Thyroid gland (tissue), 4 donors: ENCODE data around the gene RPH3AL. TPM values are rescaled to one million over a fixed set of nuclear protein-coding genes. Genes with fewer than 3 reads are reported as not detected.

ENCODE experiments used
- DNase-seq, 2 donors: peaks; one replicate each; pipeline ENCODE4 v3.0.0-alpha.2; 2019
- H3K27ac ChIP-seq, 3 donors: fragments of 200-600 bp; sonication (generic); 1 replicate in 2 of 3; 2 replicates in 1 of 3; pipeline ENCODE4 v1.5.1; 2016 to 2019; ENCODE audit warnings: mild to moderate bottlenecking in 1 of 3, moderate library complexity in 1 of 3
- H3K27me3 ChIP-seq: fragments of 200-600 bp; sonication (generic); one replicate; pipeline ENCODE4 v1.5.1; 2019
- H3K36me3 ChIP-seq, 2 donors: fragments of 200-600 bp; sonication (generic); one replicate each; pipeline ENCODE4 v1.5.1; 2016 to 2019
- H3K4me1 ChIP-seq, 2 donors: fragments of 200-600 bp; sonication (generic); one replicate each; pipeline ENCODE4 v1.5.1; 2017 to 2019
- H3K4me3 ChIP-seq, 3 donors: fragments of 200-600 bp; sonication (generic); replicated peaks in 1 of 3; 1 replicate in 2 of 3; 2 replicates in 1 of 3; pipeline ENCODE4 v1.5.1; 2016; ENCODE audit warnings: mild to moderate bottlenecking in 1 of 3
- H3K9me3 ChIP-seq: fragments of 200-600 bp; sonication (generic); one replicate; pipeline ENCODE4 v1.5.1; 2017
- POLR2A ChIP-seq, 2 donors: fragments of 450-650 bp; IDR thresholded peaks; one replicate each; pipeline ENCODE4 v1.6.1; 2017; ENCODE audit warnings: antibody characterized with exemption in 2 of 2, mild to moderate bottlenecking in 2 of 2, moderate library complexity in 1 of 2
- WGBS, 2 donors: methylation state at CpG; one replicate each; pipeline ENCODE4 v1.1.5; 2017; 5-methylcytosine and 5-hydroxymethylcytosine counted together
- intact Hi-C: fragments of 100-400 bp; cut with DNase I; formaldehyde crosslinking; loops from one replicate; pipeline ENCODE4 v1.15.1; 2023
- total RNA-seq, 4 donors: library from RNA; depleted of rRNA; stranded (reverse); fragments of >200 nt; gene quantifications; one replicate each; pipeline ENCODE4 v1.2.3, GENCODE V29; 2016
- TF ChIP-seq, protein P1 (sequence below), 6 experiments: fragments of 200-600 bp in 3 of 6; fragments of 450-650 bp in 3 of 6; sonication (generic) in 3 of 6; IDR thresholded peaks; one replicate each; pipeline ENCODE4 v1.5.1; 2016 to 2019; ENCODE audit warnings: antibody characterized with exemption in 6 of 6, mild to moderate bottlenecking in 2 of 6, inconsistent platforms in 1 of 6, moderate library complexity in 1 of 6

The RPH3AL gene
- total RNA-seq, 4 donors from 2014 or later: 19.1 to 47.7 (median 42.5) TPM

DNA sequence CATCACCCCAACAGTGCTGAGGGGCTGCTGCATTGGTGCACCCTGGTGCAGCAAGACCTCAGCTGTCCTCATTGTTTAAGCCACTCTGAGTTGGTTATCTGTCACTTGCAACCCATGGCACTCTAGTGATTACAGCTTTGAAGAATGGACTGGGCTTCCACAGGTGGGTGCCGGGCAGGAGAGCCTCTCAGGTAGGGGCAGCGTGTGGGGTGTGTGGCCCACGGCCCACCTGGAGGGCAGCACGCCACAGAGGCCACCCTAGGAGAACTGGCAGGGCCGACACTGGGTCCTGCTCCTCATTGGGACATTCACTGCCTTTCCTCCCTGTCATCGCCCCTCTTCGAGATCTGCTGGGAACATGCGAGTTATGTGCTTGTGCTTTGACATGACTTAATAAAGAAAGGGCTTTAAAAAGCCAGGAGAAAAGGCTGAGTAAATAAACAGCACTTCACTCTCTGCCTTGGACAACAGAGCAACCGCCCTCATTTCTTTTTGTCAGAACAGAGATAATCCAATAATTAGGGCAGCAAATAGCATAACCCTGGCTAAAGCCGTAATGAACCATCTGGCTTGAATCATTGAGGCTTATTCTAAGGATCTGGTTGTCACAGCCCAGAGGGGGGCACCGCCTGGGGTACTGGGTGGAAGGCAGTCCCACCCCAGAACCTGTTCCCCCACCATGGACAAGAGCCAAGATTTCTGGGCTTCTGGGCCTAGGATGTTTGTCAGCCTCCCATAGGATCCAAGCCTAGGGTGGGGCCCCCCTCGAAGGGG lies 174.1 kb downstream of the RPH3AL start:
- Histone ChIP-seq H3K4me1 (peaks cover 0 to 14% of the 10 kb centered on the region in 2 donors), H3K4me3 (no peak overlapping the region), H3K27ac (no peak overlapping the region), H3K27me3 (peaks cover 6% of the 10 kb centered on the region), H3K36me3 (no peaks in the 10 kb centered on the region), H3K9me3 (no peaks in the 10 kb centered on the region)
- WGBS, 2 donors: 77 to 83% methylated on average over 11 of the region's 12 CpGs
- TF ChIP-seq, protein P1, sequence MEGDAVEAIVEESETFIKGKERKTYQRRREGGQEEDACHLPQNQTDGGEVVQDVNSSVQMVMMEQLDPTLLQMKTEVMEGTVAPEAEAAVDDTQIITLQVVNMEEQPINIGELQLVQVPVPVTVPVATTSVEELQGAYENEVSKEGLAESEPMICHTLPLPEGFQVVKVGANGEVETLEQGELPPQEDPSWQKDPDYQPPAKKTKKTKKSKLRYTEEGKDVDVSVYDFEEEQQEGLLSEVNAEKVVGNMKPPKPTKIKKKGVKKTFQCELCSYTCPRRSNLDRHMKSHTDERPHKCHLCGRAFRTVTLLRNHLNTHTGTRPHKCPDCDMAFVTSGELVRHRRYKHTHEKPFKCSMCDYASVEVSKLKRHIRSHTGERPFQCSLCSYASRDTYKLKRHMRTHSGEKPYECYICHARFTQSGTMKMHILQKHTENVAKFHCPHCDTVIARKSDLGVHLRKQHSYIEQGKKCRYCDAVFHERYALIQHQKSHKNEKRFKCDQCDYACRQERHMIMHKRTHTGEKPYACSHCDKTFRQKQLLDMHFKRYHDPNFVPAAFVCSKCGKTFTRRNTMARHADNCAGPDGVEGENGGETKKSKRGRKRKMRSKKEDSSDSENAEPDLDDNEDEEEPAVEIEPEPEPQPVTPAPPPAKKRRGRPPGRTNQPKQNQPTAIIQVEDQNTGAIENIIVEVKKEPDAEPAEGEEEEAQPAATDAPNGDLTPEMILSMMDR (IDR thresholded peaks at IDR 0.05): no peak
- no peak for TF ChIP-seq POLR2A (IDR thresholded peaks at IDR 0.05)
- intact Hi-C loops: no loop called here
- DNase-seq: no peak

DNA sequence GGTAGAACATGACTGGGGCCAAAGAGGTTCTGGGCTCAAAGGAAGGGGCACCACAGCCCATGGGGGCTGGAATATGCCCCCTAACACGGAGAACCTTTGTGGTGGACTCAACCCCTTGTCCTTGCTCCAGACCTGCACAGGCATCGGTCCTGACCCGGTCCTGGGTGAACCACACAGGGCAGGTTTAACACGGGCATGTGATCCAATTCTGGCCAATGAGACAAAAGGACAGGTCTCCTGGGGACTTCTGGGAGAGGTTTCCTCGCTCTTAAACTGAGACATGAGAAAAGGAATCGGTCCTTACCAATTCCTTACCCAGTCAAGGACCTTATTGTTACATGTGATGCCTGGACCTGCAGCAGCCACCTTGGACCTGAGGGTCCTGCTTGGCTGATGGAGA lies 174.8 kb downstream of the RPH3AL start:
- H3K27me3 ChIP-seq: peaks cover 6% of the 10 kb centered on the region
- no peak for TF ChIP-seq POLR2A (IDR thresholded peaks at IDR 0.05)
- TF ChIP-seq, protein P1 (IDR thresholded peaks at IDR 0.05): no peak
- intact Hi-C loops: no loop called here
- DNase-seq: no peak
- H3K36me3 ChIP-seq: no peaks in the 10 kb centered on the region
- 89 to 90% methylated on average over 3 to 6 of the region's 6 CpGs for WGBS, 2 donors
- H3K4me1 ChIP-seq: peaks cover 0 to 14% of the 10 kb centered on the region in 2 donors
- H3K4me3 ChIP-seq: no peak overlapping the region
- H3K9me3 ChIP-seq: no peaks in the 10 kb centered on the region
- no peak overlapping the region for H3K27ac ChIP-seq

DNA sequence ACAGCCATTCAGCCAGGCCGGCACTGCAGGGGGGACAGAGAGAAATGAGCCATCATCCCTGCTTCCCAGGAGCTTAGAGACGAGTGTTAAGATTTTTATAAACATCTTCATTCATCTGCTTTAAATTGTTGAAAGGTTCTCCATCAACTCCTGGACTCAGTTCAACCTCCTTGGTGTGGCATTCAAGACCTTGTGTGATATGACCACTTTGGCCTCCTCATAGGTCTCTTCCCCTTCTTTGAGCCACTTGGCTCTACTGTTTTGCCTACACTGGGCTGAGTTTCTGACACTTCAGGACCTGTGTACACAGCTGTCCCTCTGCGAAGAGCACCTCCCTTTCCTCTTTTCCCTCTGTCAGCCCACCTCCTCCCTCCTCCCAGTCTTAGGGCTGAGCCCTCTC lies 175.5 kb downstream of the RPH3AL start:
- no peak overlapping the region for H3K4me3 ChIP-seq
- no peaks in the 10 kb centered on the region for H3K9me3 ChIP-seq
- intact Hi-C loops: no loop called here
- no peaks in the 10 kb centered on the region for H3K36me3 ChIP-seq
- 78 to 80% methylated on average over 3 of the region's 3 CpGs for WGBS, 2 donors
- TF ChIP-seq, protein P1 (IDR thresholded peaks at IDR 0.05): no peak
- no peak for TF ChIP-seq POLR2A (IDR thresholded peaks at IDR 0.05)
- no peak overlapping the region for H3K27ac ChIP-seq
- no peak for DNase-seq
- peaks cover 0 to 14% of the 10 kb centered on the region in 2 donors for H3K4me1 ChIP-seq
- peaks cover 6% of the 10 kb centered on the region for H3K27me3 ChIP-seq

DNA sequence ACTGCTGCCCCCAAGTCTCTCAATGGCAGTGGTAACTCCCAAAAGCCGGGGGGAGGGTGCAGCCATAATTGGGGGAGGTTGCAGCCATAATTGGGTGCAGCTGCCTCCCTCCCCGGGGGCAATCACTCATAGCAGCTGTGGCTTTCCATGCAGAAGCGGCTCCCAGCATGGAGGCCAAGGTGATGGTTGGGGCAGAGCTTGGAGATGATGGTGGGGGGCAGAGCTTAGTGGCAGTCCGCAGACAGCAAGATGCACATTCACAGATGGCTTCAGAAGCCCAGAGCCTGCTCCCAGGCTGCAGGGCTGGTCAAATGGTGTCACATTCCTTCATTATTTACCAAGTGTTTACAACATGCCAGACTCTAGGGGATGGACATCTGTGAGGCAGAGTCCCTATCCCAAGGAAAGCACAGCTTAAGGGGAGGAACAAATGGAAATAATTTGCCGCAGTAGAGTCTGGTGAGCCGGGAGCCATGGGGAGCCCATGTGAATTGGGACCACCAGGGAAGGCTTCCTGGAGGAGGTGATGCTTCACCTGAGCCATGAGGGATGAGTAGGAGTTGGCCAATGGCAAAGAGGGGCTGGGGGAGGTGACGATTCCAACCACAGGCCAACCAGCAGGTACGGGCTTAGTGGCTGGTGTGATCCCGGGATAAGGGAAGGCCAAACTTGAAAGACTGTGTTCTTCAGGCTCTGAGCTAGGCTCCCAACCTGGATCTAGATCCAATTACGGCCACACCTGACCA lies 179.3 kb downstream of the RPH3AL start:
- intact Hi-C loops: no loop called here
- TF ChIP-seq POLR2A (IDR thresholded peaks at IDR 0.05): no peak
- TF ChIP-seq, protein P1 (IDR thresholded peaks at IDR 0.05): no peak
- no peaks in the 10 kb centered on the region for H3K27me3 ChIP-seq
- DNase-seq: no peak
- WGBS, 2 donors: 87% methylated on average over 10 of the region's 10 CpGs
- no peak overlapping the region for H3K4me3 ChIP-seq
- no peaks in the 10 kb centered on the region for H3K4me1 ChIP-seq
- H3K36me3 ChIP-seq: no peaks in the 10 kb centered on the region
- no peak overlapping the region for H3K27ac ChIP-seq
- H3K9me3 ChIP-seq: no peaks in the 10 kb centered on the region

DNA sequence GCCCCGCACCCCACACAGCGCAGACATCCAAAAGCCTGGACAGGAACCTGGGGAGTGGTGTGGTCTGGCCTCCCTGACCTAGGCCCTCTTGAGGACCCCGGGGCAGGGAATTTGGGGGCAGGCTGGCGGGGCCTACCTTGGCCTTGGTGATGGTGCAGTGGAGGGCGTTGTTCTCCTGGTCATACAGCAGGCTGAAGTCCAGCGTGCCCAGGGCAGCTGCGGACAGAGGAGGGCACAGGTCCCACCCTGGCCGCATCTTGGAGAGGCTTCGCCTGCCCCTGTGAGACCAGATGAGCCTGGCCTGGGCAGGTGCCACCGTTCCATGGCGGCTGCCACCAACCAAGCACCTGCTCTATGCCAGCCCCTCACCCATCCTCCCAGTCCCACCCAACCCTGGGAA lies 180.2 kb downstream of the RPH3AL start:
- Histone ChIP-seq H3K27me3 (no peaks in the 10 kb centered on the region), H3K36me3 (no peaks in the 10 kb centered on the region), H3K9me3 (no peaks in the 10 kb centered on the region), H3K4me3 (no peak overlapping the region), H3K27ac (no peak overlapping the region), H3K4me1 (no peaks in the 10 kb centered on the region)
- DNase-seq: no peak
- 67 to 87% methylated on average over 3 to 5 of the region's 11 CpGs for WGBS, 2 donors
- TF ChIP-seq, protein P1 (IDR thresholded peaks at IDR 0.05): no peak
- no peak for TF ChIP-seq POLR2A (IDR thresholded peaks at IDR 0.05)
- intact Hi-C loops: no loop called here
